Measurements from ENCODE around the gene MMP1. TPM values are rescaled to one million over a fixed set of nuclear protein-coding genes. Genes with fewer than 3 reads are reported as not detected.

Gene MMP1
- total RNA-seq, 1 donor from 2014 or later: 2,602 TPM

DNA sequence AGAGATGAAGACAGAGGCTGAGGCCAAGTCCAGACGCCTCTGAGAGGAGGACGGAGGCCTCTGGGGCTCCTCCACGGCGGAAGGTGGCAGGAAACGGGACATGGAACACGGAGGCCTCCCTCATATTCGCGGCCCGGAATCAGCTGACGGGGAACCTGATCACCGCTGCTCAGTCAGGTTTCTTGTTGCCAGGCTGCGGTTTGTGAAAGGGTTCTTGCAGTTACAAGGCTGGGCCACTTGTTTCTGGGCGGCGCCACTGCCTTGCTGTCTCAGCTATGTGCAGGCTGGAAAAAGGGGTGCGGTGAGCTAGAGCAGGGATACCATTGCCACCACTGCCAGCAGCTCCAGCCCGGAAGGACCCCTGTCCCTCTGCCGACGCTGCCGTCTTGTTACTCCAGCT is 10.0 kb upstream of the MMP1 start:
- no peak for DNase-seq (ENCODE audit: extremely low read depth, low read depth, low spot score)

DNA sequence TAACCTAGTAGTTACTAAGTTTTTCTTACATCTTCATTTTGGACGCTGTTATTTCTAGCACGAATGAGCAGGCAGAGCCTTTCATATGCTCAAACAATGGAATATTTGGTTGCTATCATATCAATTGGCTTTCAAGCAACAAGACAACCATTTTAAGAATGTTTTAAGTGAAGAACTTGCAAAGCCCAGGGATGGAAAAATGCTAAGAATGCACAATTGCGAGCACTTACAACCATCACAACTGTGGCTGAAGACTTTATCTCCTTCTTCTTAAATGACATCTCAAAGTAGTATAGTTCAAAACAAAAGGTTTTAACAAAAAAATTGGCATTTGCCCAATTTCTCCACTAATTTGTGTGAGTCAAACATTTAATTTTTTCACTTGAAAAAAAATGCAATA is 8.3 kb upstream of the MMP1 start:
- no peak for DNase-seq (ENCODE audit: extremely low read depth, low read depth, low spot score)

DNA sequence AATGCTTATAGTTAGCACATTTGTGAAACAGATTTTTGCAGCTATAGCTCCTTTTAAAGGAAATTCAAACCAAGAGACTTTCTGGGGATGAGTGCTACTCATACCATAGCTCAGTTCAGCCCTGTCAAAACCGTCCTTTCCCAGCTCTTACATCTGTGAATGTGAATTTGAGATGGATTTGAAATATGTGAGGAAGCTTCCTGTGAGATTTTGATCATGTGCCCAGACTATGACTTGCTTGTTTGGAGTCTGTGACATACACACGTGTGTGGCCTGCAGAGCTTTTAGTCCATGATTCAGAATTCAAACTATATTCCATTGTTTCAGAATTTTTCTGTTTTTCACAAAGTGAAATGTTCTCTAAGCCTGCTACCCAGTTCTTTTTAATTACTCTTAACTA is 4.4 kb upstream of the MMP1 start:
- no peak for DNase-seq (ENCODE audit: extremely low read depth, low read depth, low spot score)

DNA sequence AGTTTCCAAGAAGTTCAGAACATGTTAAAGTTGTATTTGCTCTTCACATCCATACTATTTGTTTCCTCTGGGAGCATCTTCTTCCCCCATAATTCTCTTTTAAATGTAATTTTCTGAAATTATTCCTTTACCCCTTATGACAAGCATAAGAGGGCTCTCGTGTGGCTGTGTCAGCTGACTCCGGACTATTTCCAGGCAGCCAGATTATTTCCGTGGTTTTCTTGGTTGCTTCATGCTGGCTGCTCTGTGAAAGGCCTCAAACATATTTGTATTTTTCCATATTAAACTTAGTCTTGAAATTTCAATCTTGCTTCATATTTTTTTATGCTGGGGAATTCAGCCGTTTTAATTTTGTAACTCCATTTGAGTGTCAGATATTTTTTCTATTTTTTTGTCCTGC is 2.8 kb upstream of the MMP1 start:
- no peak for DNase-seq (ENCODE audit: extremely low read depth, low read depth, low spot score)

DNA sequence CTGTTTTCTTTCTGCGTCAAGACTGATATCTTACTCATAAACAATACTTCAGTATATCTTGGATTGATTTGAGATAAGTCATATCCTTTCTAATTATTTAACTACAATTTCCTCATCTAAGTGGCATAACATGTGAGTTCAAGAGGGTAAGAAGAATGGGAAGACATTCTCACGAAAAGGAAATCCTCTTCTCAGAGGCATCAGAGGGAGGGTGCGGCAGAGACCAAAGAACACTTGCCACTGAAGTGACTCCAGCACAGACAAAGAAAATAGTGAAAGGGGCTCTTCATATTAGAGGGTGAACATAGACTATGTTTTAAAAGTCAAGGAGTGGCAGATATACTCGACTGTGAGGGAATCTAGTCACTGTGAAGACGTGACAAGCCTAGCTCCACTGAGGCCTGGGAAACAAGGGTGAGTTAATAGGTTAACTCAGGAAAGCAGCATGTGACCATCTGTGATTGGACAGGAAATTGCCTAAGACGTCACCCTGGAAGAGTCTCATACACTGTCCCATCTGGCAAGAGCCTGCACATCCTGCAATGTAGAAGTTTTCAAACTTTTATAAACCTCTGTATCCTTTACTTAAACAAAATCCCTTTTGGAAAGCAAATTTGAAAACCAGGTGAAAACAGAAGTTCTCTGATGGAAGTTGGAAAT is 1.9 kb upstream of the MMP1 start:
- peak; percentile 91 for DNase-seq (ENCODE audit: extremely low read depth, low read depth, low spot score)

DNA sequence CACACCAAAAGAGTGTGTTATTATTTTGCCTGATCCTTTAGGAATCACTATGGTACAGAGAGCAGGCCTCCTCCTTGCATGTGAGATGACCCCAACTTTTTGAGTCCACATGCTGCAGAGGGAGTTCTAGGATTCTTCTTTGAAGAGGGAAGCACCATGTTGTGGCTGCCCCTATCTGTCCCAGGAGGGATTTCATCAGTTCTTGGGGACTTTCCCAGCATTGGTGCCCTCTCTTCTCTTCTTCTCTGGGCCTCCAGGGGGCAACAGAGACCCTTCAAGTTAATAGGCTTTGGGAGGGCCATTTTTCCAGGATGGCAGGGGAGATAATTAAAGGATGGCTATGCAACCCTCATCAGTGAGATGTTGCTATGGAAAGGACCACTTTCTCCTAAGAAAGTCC is 3.6 kb downstream of the MMP1 start:
- DNase-seq (ENCODE audit: extremely low read depth, low read depth, low spot score): no peak

DNA sequence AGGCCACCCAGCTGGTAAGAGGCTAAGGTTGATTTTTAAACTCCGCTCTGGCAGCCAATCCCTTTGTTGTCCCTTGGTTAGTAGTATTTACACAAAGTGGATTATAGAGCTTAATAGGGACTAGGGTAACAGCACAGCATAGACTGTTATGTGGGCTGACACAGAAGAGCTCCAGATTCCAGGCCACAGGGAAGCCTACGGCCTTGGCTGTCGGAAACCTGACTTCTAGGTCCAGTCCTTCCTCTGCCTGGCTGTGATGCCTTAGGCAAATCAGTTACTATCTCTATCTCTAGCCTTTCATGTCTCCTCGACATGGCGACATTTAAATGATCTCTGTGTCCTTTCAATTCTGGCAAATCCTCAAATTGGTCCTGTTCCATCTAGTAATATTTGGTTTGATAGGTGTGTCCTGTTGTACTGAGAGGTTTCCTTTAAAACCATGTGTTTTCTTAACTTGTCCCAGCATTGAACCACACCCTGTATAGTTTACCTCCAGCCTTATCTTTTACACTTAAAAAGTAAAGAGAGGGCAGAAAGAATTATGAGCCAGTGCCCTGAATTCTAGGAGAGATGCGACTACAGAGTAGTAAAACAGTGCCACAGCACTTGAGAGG is 4.2 kb downstream of the MMP1 start:
- no peak for DNase-seq (ENCODE audit: extremely low read depth, low read depth, low spot score)

DNA sequence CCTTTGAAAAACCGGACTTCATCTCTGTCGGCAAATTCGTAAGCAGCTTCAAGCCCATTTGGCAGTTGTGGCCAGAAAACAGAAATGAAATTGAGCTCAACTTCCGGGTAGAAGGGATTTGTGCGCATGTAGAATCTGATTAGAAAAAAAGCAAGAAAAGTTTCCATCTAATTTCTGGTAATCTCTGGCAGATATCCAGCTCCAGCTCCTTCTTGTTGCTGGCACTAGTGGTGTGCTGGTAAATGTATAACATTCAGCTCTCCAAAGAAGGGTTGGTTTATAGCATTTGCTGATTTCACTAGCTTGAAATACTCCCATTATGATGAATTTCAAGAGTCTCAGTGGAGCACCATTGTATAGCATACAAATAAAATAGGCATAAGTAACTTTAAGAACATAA is 5.4 kb downstream of the MMP1 start:
- no peak for DNase-seq (ENCODE audit: extremely low read depth, low read depth, low spot score)

DNA sequence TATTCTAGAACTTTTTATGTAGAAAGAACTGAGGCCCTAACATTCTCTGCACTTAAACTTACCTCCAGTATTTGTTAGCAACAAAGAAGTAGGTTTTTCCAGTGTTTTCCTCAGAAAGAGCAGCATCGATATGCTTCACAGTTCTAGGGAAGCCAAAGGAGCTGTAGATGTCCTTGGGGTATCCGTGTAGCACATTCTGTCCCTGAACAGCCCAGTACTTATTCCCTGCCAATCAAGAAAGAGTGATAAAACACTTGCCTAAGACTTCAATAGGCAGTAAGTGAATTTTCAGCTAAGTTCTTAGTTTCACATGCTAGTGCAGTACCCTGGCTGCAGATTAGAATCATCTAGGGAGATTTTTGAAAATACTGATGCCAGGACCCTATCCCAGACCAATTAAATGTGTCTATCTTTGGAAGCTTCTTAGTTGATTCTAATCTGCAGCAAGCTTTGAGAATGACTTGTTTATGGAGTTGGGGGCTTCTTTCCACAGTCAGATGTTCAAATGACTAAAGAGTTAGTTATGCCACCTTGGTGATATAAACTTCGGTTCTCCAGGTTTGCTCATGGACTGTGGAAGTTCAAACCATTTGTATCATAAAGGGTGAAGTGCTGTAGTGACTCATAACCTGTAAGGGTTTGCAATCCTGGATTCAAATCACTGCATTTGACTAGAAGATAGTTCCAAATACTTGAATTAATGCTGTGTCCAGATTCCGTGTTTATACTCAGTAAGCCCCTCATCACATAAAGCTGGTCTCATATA is 6.5 kb downstream of the MMP1 start:
- no peak for DNase-seq (ENCODE audit: extremely low read depth, low read depth, low spot score)

DNA sequence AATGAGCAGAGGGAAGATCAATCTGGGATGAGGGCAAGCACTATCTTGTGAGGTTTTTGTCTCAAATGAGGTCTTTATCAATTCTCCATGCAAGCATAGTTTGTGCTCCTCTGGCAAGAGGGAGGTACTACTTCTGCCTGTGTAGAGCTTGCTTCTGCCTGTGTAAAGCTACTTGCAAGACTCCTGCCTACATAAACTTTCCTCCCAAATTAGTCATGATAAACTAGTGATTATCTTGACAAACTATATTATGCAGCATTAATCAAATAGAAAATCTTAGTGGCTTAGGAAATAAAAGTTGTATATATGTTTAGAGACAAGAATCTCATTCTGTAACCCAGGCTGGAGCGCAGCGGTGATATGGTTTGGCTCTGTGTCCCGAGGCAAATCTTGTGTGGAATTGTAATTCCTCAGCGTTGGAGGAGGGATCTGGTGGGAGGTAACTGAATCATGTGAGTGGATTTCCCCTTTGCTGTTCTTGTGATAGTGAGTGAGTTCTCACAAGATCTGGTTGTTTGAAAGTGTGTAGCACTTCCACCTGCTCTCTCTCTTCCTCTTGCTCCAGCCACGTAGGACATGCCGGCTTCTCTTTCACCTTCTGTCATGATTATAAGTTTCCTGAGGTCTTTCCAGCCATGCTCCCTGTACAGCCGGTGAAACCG is 9.5 kb downstream of the MMP1 start:
- no peak for DNase-seq (ENCODE audit: extremely low read depth, low read depth, low spot score)

DNA sequence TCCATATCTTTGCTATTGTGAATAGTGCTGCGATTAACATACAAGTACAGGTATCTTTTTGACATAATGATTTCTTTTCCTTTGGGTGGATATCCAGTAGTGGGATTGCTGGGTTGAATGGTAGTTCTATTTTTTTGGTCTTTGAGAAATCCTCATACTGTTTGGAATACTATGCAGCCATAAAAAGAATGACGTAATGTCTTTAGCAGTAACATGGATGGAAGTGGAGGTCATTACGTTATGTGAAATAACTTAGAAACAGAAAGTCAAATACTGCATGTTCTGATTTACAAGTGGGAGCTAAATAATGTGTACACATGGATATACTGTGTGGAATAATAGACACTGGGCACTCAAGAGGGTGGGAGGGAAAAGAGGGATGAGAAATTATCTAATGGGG is 13.6 kb downstream of the MMP1 start:
- DNase-seq (ENCODE audit: extremely low read depth, low read depth, low spot score): no peak

DNA sequence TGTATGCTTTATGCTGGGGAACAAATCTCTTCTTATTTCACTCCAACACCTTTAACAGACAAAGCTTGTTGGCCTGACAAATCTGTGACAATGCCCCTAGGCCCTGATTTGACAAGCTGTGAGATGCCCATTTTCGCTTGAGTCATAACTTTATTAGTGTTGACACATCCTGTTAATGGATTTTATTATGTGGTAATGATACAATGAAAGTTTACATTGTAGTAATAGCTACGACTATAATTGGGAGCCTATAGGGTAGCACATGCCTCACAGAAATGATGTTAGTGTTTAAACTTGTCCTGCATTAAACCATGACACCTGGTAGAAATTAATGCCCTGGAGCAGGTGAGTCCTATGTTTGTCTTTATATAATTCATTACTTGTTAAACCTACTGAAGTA is 14.2 kb downstream of the MMP1 start:
- no peak for DNase-seq (ENCODE audit: extremely low read depth, low read depth, low spot score)

DNA sequence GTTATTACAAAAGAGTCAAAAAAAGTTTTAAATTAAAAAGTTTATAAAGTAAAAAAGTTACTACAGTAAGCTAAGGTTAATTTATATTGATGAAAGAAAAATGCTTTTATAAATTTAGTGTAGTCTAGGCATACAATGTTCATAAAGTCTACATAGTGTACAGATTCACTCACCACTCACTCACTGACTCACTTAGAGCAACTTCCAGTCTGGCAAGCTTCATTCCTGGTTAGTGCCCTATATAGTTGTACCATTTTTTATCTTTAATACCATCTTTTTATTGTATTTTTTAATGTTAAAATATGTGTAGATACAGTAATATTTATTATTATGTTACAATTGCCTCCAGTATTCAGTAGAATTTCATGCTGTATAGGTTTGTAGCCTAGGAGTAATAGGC is 14.9 kb downstream of the MMP1 start:
- no peak for DNase-seq (ENCODE audit: extremely low read depth, low read depth, low spot score)

DNA sequence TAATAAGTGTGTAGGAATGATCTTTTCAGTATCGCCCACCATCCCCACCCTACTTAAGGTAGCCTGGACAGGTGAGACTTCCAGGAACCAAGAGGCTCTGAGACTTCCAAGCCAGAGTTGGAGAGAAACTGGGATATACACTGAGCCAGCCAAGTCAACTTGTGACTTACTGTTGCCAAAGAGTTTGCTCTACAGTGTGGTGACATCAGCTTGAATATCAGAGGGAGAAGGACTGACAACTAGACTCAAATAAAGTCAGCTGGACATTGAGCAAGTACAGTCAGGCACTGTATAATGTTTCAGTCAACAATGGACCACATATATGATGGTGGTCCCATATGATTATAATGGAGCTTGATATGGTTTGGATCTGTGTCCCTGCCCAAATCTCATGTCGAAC is 16.3 kb downstream of the MMP1 start:
- DNase-seq (ENCODE audit: extremely low read depth, low read depth, low spot score): no peak

DNA sequence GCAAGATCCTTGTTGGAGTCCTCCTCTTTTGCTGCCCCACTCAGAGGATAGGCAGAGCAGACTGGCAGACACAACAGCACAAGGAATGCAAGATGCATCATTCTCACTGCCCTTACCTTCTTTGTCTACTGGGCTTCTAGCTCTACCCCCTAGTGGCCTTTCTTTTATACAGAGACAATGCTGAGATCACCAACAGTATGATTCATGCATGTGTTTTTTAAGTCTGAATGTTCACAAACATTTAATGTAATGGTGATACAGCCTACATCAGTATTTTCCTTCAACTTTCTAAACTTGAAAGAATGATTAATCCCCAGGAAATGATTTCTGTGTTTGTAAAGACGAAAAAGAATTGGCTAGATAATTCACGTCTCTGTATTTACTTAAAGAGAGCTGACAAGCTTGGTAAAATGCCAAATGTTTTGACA is 17.5 kb downstream of the MMP1 start, which contains the start of gene MMP10:
TSS of gene MMP10 (minus strand) at position 138 of the 428 bp plus-strand sequence. CDS start at position 101, 37 bp downstream.
- DNase-seq (ENCODE audit: extremely low read depth, low read depth, low spot score): peak; percentile 79

DNA sequence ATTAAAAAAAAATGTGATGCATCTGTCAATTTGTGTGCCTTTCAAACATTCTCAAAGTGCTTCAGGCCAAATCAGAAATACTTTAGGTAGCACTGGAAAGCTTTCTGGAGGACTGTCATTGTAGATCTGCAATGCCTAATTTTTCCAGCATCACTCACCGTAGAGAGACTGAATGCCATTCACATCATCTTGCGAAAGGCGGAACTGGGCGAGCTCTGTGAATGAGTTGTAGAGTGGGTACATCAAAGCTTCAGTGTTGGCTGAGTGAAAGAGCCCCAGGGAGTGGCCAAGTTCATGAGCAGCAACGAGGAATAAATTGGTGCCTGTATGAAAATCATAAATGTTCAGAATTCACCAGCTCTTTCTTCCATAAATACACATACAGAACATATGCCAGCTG is 21.5 kb downstream of the MMP1 start:
- DNase-seq (ENCODE audit: extremely low read depth, low read depth, low spot score): no peak

DNA sequence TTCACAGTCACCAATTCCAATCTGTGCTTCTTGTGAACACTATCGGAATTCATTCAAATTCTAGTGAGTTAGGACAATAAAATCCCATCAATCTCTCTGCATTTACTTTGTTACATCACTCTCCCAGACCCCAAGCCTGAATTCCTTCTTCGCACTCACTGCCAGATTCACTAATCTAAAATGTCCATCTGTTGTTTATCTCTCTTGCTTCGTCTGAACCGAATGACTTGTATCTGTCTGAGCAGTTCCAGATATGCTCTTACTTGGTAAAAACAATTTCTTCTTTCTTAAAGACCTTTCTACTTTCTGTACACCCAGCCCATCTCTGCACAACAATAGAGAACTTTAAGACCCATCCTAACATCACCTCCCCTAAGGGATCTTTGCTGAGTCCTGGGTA is 24.6 kb downstream of the MMP1 start:
- no peak for DNase-seq (ENCODE audit: extremely low read depth, low read depth, low spot score)

DNA sequence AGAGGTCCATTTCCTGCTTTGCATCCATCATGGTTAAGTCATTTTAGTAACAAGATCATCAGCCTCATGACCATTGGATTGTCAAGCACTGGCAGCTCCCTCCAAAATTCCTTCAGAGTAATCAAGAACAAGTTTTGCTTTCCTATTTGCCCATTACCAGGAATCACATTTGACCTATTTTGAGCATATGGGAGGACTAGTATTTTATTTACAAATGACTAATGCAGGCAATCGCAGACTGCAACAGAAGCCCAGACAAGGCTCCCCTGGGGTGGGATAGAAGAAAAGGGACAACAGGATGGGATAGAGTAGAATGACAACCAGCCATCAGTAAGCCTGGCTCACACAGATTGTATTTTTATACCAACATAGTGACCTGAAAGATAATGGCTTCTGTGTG is 26.6 kb downstream of the MMP1 start:
- DNase-seq (ENCODE audit: extremely low read depth, low read depth, low spot score): no peak

DNA sequence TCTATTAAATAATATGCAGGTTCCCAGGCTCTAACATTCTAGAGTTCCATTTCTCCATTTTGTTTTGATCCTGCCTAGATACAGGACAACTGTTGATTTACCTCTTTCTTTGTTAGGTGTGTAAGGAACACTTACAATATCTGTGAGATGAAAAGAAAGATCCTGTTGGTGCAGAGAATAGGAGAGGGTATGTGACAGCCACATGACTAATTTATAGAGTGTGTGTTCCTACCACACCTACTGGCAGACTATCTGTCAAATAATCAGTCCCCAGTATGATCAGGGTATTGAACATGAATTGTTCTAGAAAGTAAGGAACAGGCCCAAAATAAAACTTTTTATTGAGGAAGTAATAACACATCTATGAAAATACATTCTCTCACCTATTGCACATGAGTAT is 27.8 kb downstream of the MMP1 start:
- no peak for DNase-seq (ENCODE audit: extremely low read depth, low read depth, low spot score)

DNA sequence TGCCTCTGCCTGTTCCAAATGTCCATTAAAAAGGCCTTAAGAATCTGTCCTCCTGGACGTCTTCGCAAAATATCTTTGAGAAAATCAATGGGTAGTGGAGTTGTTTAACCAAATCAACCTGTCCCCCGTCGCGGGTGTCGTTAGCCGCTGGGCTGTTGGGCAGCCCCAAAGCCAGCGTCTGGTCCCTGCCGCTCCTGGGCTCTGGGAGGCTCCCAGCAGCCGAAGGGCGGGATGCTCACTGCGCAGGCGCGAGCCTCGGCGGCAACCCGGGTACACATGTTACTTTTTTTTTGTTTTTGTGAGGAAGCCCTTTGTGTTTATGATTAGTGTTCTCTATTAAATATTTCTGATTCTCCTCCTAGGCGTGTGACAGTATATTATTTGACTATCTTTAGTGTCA is 30.2 kb downstream of the MMP1 start:
- no peak for DNase-seq (ENCODE audit: extremely low read depth, low read depth, low spot score)

DNA sequence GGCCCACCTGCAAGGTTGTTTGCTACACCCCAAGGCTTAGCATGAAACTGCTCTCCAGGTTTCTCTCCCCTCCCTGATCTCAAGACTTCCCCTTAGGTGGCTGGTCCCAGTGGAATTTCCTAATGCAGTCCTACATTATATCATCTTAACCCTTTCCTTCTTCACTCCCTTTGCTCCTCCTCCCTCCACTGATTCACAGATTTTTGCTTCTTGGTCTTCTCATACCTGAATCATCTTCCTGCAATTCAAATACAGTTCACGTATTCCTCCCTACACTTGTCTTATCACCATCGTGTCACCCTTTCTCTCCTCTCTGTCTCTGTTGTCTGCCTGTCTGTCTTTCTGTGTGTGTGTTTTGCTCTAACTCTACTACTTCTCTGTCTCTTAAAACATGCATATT is 34.5 kb downstream of the MMP1 start:
- no peak for DNase-seq (ENCODE audit: extremely low read depth, low read depth, low spot score)

DNA sequence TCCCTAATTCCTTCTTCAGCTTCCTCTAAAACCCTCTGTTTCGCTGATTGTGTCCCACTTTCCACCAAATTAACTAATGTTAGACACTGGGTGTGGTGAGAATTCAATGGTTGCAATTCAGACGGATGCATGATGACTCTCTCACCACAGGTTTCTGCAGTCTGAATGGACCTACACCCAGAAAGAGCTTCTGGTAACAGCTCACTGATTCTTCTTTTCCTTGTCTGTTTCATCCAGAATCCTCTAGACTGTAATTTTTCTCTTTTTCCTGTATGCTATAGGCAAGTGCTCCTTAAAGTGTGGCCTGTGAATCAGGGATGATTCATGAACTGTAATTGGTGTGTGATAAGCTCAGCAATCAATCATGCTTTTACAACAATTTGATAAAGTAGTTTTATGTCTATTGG is 35.6 kb downstream of the MMP1 start:
- no peak for DNase-seq (ENCODE audit: extremely low read depth, low read depth, low spot score)
